ENCODE data around the gene EPS8L3. TPM values are rescaled to one million over a fixed set of nuclear protein-coding genes. Genes with fewer than 3 reads are reported as not detected.
A peak's percentile ranks its signal among the peaks of the same experiment; 100 is the strongest.

EPS8L3 gene
- total RNA-seq, 1 donor from 2014 or later = not detected

- TF ChIP-seq, protein P1, sequence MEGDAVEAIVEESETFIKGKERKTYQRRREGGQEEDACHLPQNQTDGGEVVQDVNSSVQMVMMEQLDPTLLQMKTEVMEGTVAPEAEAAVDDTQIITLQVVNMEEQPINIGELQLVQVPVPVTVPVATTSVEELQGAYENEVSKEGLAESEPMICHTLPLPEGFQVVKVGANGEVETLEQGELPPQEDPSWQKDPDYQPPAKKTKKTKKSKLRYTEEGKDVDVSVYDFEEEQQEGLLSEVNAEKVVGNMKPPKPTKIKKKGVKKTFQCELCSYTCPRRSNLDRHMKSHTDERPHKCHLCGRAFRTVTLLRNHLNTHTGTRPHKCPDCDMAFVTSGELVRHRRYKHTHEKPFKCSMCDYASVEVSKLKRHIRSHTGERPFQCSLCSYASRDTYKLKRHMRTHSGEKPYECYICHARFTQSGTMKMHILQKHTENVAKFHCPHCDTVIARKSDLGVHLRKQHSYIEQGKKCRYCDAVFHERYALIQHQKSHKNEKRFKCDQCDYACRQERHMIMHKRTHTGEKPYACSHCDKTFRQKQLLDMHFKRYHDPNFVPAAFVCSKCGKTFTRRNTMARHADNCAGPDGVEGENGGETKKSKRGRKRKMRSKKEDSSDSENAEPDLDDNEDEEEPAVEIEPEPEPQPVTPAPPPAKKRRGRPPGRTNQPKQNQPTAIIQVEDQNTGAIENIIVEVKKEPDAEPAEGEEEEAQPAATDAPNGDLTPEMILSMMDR (IDR thresholded peaks at IDR 0.05) = no peak
- Histone ChIP-seq H3K9me3 (no peaks in the 10 kb centered on the region), H3K4me1 (peaks cover 7 to 39% of the 10 kb centered on the region in 2 donors), H3K27me3 (no peaks in the 10 kb centered on the region), H3K4me3 (no peak overlapping the region), H3K27ac (peak overlapping the region in 1 of 2 donors; percentile 2), H3K36me3 (no peaks in the 10 kb centered on the region)
- intact Hi-C loops (cut with DNase I) = no loop called here
- no peak for DNase-seq (ENCODE audit: low spot score in 2 of 2)
These were observed 21.0 kb upstream of the EPS8L3 start for GRCh38 chr1:109784551-109785252.

- Histone ChIP-seq H3K36me3 (no peaks in the 10 kb centered on the region), H3K9me3 (no peaks in the 10 kb centered on the region), H3K27me3 (no peaks in the 10 kb centered on the region), H3K27ac (peak overlapping the region; percentile 68 to 79), H3K4me1 (peaks cover 7 to 39% of the 10 kb centered on the region in 2 donors), H3K4me3 (no peak overlapping the region)
- TF ChIP-seq, protein P1 (IDR thresholded peaks at IDR 0.05) = no peak
- DNase-seq (ENCODE audit: low spot score in 2 of 2) = peak; percentile 33 to 82
- intact Hi-C loops (cut with DNase I) = loop anchor here (2.0 kb wide), 1 partner anchor 39 kb away; no protein-coding TSS in a partner anchor
These were observed 19.7 kb upstream of the EPS8L3 start for GRCh38 chr1:109783436-109783835.

GRCh38 chr1:109782927-109783326, 19.2 kb upstream of the EPS8L3 start:
- H3K36me3 ChIP-seq = no peaks in the 10 kb centered on the region
- no peak for DNase-seq (ENCODE audit: low spot score in 2 of 2)
- H3K4me3 ChIP-seq = no peak overlapping the region
- peaks cover 7 to 39% of the 10 kb centered on the region in 2 donors for H3K4me1 ChIP-seq
- H3K27me3 ChIP-seq = no peaks in the 10 kb centered on the region
- TF ChIP-seq, protein P1 (IDR thresholded peaks at IDR 0.05) = no peak
- peak overlapping the region; percentile 68 to 79 for H3K27ac ChIP-seq
- no peaks in the 10 kb centered on the region for H3K9me3 ChIP-seq
- intact Hi-C loops (cut with DNase I) = loop anchor here (2.0 kb wide), 1 partner anchor 40 kb away; no protein-coding TSS in a partner anchor

DNA sequence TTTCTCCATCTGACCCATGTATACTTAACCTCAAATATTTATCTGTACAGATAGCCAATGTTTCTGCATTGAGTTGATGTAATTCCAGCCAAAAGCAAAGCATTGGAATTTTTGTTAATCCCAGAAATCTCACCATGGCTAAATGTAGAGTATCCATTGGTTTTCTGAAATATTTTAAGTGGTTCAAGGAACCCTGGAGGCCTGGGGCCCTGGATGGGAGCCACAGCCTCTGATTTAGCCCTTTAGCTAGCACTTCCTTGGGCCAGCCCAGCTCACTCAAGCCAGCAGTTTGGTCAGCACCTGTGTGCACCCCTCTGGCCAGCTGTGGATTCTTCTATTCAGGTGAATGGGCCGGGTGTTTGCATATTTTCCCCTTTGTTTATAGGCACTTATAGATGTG, 18.8 kb upstream of the EPS8L3 start:
- TF ChIP-seq, protein P1 (IDR thresholded peaks at IDR 0.05) = no peak
- H3K4me3 ChIP-seq = no peak overlapping the region
- no peaks in the 10 kb centered on the region for H3K9me3 ChIP-seq
- DNase-seq (ENCODE audit: low spot score in 2 of 2) = no peak
- intact Hi-C loops (cut with DNase I) = loop anchor here (2.0 kb wide), 1 partner anchor 40 kb away; no protein-coding TSS in a partner anchor
- H3K4me1 ChIP-seq = peaks cover 7 to 37% of the 10 kb centered on the region in 2 donors
- H3K27me3 ChIP-seq = no peaks in the 10 kb centered on the region
- H3K36me3 ChIP-seq = no peaks in the 10 kb centered on the region
- peak overlapping the region; percentile 68 to 79 for H3K27ac ChIP-seq

DNA sequence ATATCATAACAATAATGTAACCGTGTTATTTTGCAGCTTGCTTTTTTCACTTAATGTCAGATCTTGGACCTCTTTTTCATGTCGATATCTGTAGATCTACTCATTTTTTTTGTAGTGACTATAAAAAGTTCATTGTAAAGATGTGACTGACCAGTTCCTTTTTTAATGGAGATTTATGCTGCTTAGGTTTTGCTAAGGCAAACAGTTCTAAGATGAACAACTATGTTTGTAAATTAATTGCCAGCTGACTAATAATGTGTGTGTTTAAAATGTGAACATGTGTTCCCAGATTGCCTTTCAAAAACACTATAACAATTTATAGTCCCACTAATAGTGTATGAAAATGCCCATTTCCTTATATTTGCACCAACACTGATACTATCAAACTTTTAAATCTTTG, 18.1 kb upstream of the EPS8L3 start:
- Histone ChIP-seq H3K27me3 (no peaks in the 10 kb centered on the region), H3K4me1 (peaks cover 7 to 39% of the 10 kb centered on the region in 2 donors), H3K27ac (peak overlapping the region in 1 of 2 donors; percentile 68), H3K4me3 (no peak overlapping the region), H3K36me3 (no peaks in the 10 kb centered on the region), H3K9me3 (no peaks in the 10 kb centered on the region)
- intact Hi-C loops (cut with DNase I) = loop anchor here (2.0 kb wide), 1 partner anchor 41 kb away; no protein-coding TSS in a partner anchor
- TF ChIP-seq, protein P1 (IDR thresholded peaks at IDR 0.05) = no peak
- no peak for DNase-seq (ENCODE audit: low spot score in 2 of 2)

All from ascending aorta (tissue), 2 donors.